CD4-positive, alpha-beta memory T cell (primary cell): ENCODE data around the gene UNC13A. TPM values are rescaled to one million over a fixed set of nuclear protein-coding genes. Genes with fewer than 3 reads are reported as not detected.
"Not testable (repeated sequence)": the region's sequence is repeated elsewhere in the genome, so short reads cannot be mapped to it uniquely, and the experiment has no call there.

Source experiments
- CTCF ChIA-PET: fragments of 350-600 bp; sonication (Branson Sonifier 250); formaldehyde crosslinking; loops from one replicate; lab custom pipeline; 2021; ENCODE audit warnings: inconsistent platforms; ENCODE audit not compliant: partially characterized antibody; lab: Charles Lee
- POLR2A ChIA-PET: fragments of 350-600 bp; sonication (Branson Sonifier 250); formaldehyde crosslinking; loops from one replicate; lab custom pipeline; 2021; ENCODE audit not compliant: partially characterized antibody; lab: Charles Lee
- DNase-seq, 5 donors: peaks; one replicate each; pipeline versions ENCODE4 v3.0.0 to v3.0.0-alpha.2; 2020 to 2022; ENCODE audit warnings: mixed read lengths in 1 of 5
- H3K27ac ChIP-seq: one replicate; pipeline ENCODE4 v1.7.0; 2013; ENCODE audit warnings: low read depth, low read length
- H3K27me3 ChIP-seq: 2 replicates; pipeline ENCODE4 v1.7.0; 2013; ENCODE audit warnings: mild to moderate bottlenecking, low read length, moderate library complexity; ENCODE audit not compliant: insufficient read depth
- H3K36me3 ChIP-seq: 2 replicates; pipeline ENCODE4 v1.7.0; 2013; ENCODE audit warnings: mild to moderate bottlenecking, low read length, moderate library complexity; ENCODE audit not compliant: insufficient read depth
- H3K4me1 ChIP-seq: 2 replicates; pipeline ENCODE4 v1.7.0; 2013; ENCODE audit warnings: mild to moderate bottlenecking, low read length, moderate library complexity; ENCODE audit not compliant: insufficient read depth
- H3K4me3 ChIP-seq, 2 donors: one replicate each; pipeline ENCODE4 v1.7.0; 2013; ENCODE audit warnings: low read length in 2 of 2, mild to moderate bottlenecking in 1 of 2
- H3K9me3 ChIP-seq, 2 donors: one replicate each; pipeline ENCODE4 v1.7.0; 2013; ENCODE audit warnings: low read length in 2 of 2, control low read depth in 1 of 2; ENCODE audit not compliant: control insufficient read depth in 1 of 2
- H3K27ac Mint-ChIP-seq, 7 donors: one replicate each; pipeline ENCODE4 v1.8.0; 2020 to 2021; ENCODE audit warnings: mixed read lengths in 7 of 7, mild to moderate bottlenecking in 6 of 7, inconsistent platforms in 3 of 7, moderate library complexity in 3 of 7
- H3K27me3 Mint-ChIP-seq, 2 donors: one replicate each; pipeline ENCODE4 v1.8.0; 2020 to 2021; ENCODE audit warnings: mixed read lengths in 2 of 2
- H3K36me3 Mint-ChIP-seq, 2 donors: one replicate each; pipeline ENCODE4 v1.8.0; 2020 to 2021; ENCODE audit warnings: mixed read lengths in 2 of 2, inconsistent platforms in 1 of 2, mild to moderate bottlenecking in 1 of 2
- H3K4me1 Mint-ChIP-seq, 4 donors: one replicate each; pipeline ENCODE4 v1.8.0; 2020 to 2021; ENCODE audit warnings: mixed read lengths in 4 of 4, mild to moderate bottlenecking in 1 of 4
- H3K4me3 Mint-ChIP-seq, 8 donors: one replicate each; pipeline ENCODE4 v1.8.0; 2020 to 2021; ENCODE audit warnings: mixed read lengths in 8 of 8, mild to moderate bottlenecking in 7 of 8, moderate library complexity in 6 of 8, inconsistent platforms in 3 of 8
- H3K9me3 Mint-ChIP-seq, 8 donors: one replicate each; pipeline ENCODE4 v1.8.0; 2020 to 2021; ENCODE audit warnings: mixed read lengths in 8 of 8, mild to moderate bottlenecking in 5 of 8, inconsistent platforms in 3 of 8, moderate library complexity in 1 of 8
- intact Hi-C: fragments of 100-400 bp; cut with micrococcal nuclease; formaldehyde crosslinking; loops from one replicate; pipeline ENCODE4 v1.15.1; 2023
- polyA plus RNA-seq, 2 donors: library from polyadenylated mRNA; unstranded; fragments of 300-500 nt; fragmentation: Illumina TruSeq; gene quantifications; one replicate each; pipeline ENCODE4 v1.2.3, GENCODE V29; 2021
- total RNA-seq, 2 experiments: library from RNA; stranded (reverse); gene quantifications; one replicate each; pipeline ENCODE4 v1.2.3, GENCODE V29; 2021

Gene UNC13A
- total and polyA plus RNA-seq, 4 experiments from 2014 or later: 0.06 to 0.09 TPM; not detected in 2

GRCh38 chr19:17576758-17577456 is 111.2 kb downstream of the UNC13A start:
- Histone ChIP-seq H3K4me1 (no peaks in the 10 kb centered on the region), H3K27ac (no peak overlapping the region), H3K27me3 (no peaks in the 10 kb centered on the region), H3K4me3 (no peak overlapping the region), H3K36me3 (peaks cover 43% of the 10 kb centered on the region), H3K9me3 (no peaks in the 10 kb centered on the region)
- Mint-ChIP-seq H3K9me3 (no peaks in the 10 kb centered on the region), H3K4me1 (peaks cover 0 to 9% (median 2%) of the 10 kb centered on the region in 4 donors), H3K36me3 (peaks cover 31 to 51% of the 10 kb centered on the region in 2 donors), H3K27me3 (no peaks in the 10 kb centered on the region), H3K27ac (no peak overlapping the region), H3K4me3 (no peak overlapping the region)
- ChIA-PET POLR2A (interaction anchor here (1.3 kb wide), 1 partner anchor 66 kb away, joined by 4 read pairs; the partner anchor contains the start of gene PGLS), CTCF (interaction anchor here (8.3 kb wide), 1 partner anchor 82 kb away, joined by 99 read pairs; no protein-coding TSS in a partner anchor)
- DNase-seq: no peak
- intact Hi-C loops: no loop called here

- H3K4me3 Mint-ChIP-seq: no peak overlapping the region
- POLR2A ChIA-PET: interaction anchor here (1.3 kb wide), 1 partner anchor 65 kb away, joined by 4 read pairs; the partner anchor contains the start of gene PGLS
- CTCF ChIA-PET: interaction anchor here (1.3 to 8.3 kb wide), 2 partner anchors 77 to 81 kb away, joined by 5 to 99 read pairs; no protein-coding TSS in a partner anchor
- no peaks in the 10 kb centered on the region for H3K27me3 Mint-ChIP-seq
- no peaks in the 10 kb centered on the region for H3K9me3 ChIP-seq
- intact Hi-C loops: no loop called here
- peaks cover 29 to 51% of the 10 kb centered on the region in 2 donors for H3K36me3 Mint-ChIP-seq
- no peak overlapping the region for H3K27ac ChIP-seq
- peaks cover 0 to 9% (median 2%) of the 10 kb centered on the region in 4 donors for H3K4me1 Mint-ChIP-seq
- no peaks in the 10 kb centered on the region for H3K27me3 ChIP-seq
- no peak for DNase-seq
- H3K27ac Mint-ChIP-seq: no peak overlapping the region
- no peak overlapping the region for H3K4me3 ChIP-seq
- no peaks in the 10 kb centered on the region for H3K9me3 Mint-ChIP-seq
- no peaks in the 10 kb centered on the region for H3K4me1 ChIP-seq
- peaks cover 36% of the 10 kb centered on the region for H3K36me3 ChIP-seq
Measured at GRCh38 chr19:17575871-17576757, 112.0 kb downstream of the UNC13A start.

GRCh38 chr19:17572638-17573037 is 115.5 kb downstream of the UNC13A start:
- H3K9me3 ChIP-seq: no peaks in the 10 kb centered on the region
- no peaks in the 10 kb centered on the region for H3K4me1 ChIP-seq
- Mint-ChIP-seq H3K4me3 (no peak overlapping the region), H3K27ac (peak overlapping the region in 3 of 7 donors; percentile 42 to 72 (median 61)), H3K9me3 (no peaks in the 10 kb centered on the region), H3K4me1 (peaks cover 0 to 5% (median 2%) of the 10 kb centered on the region in 4 donors), H3K27me3 (no peaks in the 10 kb centered on the region), H3K36me3 (peaks cover 19 to 45% of the 10 kb centered on the region in 2 donors)
- H3K27ac ChIP-seq: no peak overlapping the region
- ChIA-PET CTCF (interaction anchor here (1.1 to 8.3 kb wide), 10 partner anchors 11 to 282 kb away, joined by 4 to 99 read pairs (median 6); no protein-coding TSS in a partner anchor), POLR2A (interaction anchor here (1.4 kb wide), 1 partner anchor 77 kb away, joined by 6 read pairs; no protein-coding TSS in a partner anchor)
- H3K36me3 ChIP-seq: peaks cover 29% of the 10 kb centered on the region
- no peak overlapping the region for H3K4me3 ChIP-seq
- DNase-seq: no peak
- H3K27me3 ChIP-seq: no peaks in the 10 kb centered on the region
- intact Hi-C loops: no loop called here

GRCh38 chr19:17570791-17571190 is 117.4 kb downstream of the UNC13A start:
- no peaks in the 10 kb centered on the region for H3K27me3 Mint-ChIP-seq
- no peak overlapping the region for H3K4me3 ChIP-seq
- no peak overlapping the region for H3K27ac Mint-ChIP-seq
- POLR2A ChIA-PET: no interaction called here
- no peaks in the 10 kb centered on the region for H3K9me3 ChIP-seq
- peaks cover 0 to 5% (median under 1%) of the 10 kb centered on the region in 4 donors for H3K4me1 Mint-ChIP-seq
- H3K36me3 Mint-ChIP-seq: peaks cover 22 to 49% of the 10 kb centered on the region in 2 donors
- CTCF ChIA-PET: interaction anchor here (0.7 to 8.3 kb wide), 3 partner anchors 68 to 179 kb away, joined by 3 to 99 read pairs (median 3); no protein-coding TSS in a partner anchor
- no peak overlapping the region for H3K27ac ChIP-seq
- no peaks in the 10 kb centered on the region for H3K4me1 ChIP-seq
- H3K9me3 Mint-ChIP-seq: no peaks in the 10 kb centered on the region
- intact Hi-C loops: no loop called here
- H3K36me3 ChIP-seq: peaks cover 24% of the 10 kb centered on the region
- H3K27me3 ChIP-seq: no peaks in the 10 kb centered on the region
- H3K4me3 Mint-ChIP-seq: no peak overlapping the region
- DNase-seq: no peak

GRCh38 chr19:17570291-17570690 is 117.9 kb downstream of the UNC13A start:
- H3K36me3 Mint-ChIP-seq: peaks cover 22 to 48% of the 10 kb centered on the region in 2 donors
- DNase-seq, POLR2A ChIA-PET, H3K27ac Mint-ChIP-seq, H3K4me3 ChIP-seq, H3K4me1 Mint-ChIP-seq, intact Hi-C loops, H3K4me1 ChIP-seq, H3K27ac ChIP-seq, H3K27me3 ChIP-seq, H3K9me3 Mint-ChIP-seq, H3K27me3 Mint-ChIP-seq, H3K4me3 Mint-ChIP-seq, H3K9me3 ChIP-seq: not testable (repeated sequence)
- CTCF ChIA-PET: interaction anchor here (0.7 to 8.3 kb wide), 2 partner anchors 75 to 178 kb away, joined by 3 to 99 read pairs; no protein-coding TSS in a partner anchor
- peaks cover 26% of the 10 kb centered on the region for H3K36me3 ChIP-seq

GRCh38 chr19:17567940-17568339 is 120.2 kb downstream of the UNC13A start:
- no peaks in the 10 kb centered on the region for H3K9me3 ChIP-seq
- peaks cover 27 to 49% of the 10 kb centered on the region in 2 donors for H3K36me3 Mint-ChIP-seq
- CTCF ChIA-PET: no interaction called here
- H3K4me1 ChIP-seq: no peaks in the 10 kb centered on the region
- H3K4me3 Mint-ChIP-seq: no peak overlapping the region
- POLR2A ChIA-PET: no interaction called here
- H3K27me3 Mint-ChIP-seq: no peaks in the 10 kb centered on the region
- intact Hi-C loops: no loop called here
- DNase-seq: no peak
- no peaks in the 10 kb centered on the region for H3K27me3 ChIP-seq
- no peaks in the 10 kb centered on the region for H3K4me1 Mint-ChIP-seq
- H3K36me3 ChIP-seq: peaks cover 29% of the 10 kb centered on the region
- no peaks in the 10 kb centered on the region for H3K9me3 Mint-ChIP-seq
- no peak overlapping the region for H3K27ac Mint-ChIP-seq
- H3K4me3 ChIP-seq: no peak overlapping the region
- no peak overlapping the region for H3K27ac ChIP-seq
